Ovary (tissue), 3 donors: ENCODE measurements around the gene ARID2.

ENCODE experiments used
- POLR2A ChIP-seq: fragments of 450-650 bp; IDR thresholded peaks from one replicate; pipeline ENCODE4 v1.6.1; 2017; ENCODE audit warnings: antibody characterized with exemption, mild to moderate bottlenecking, moderate library complexity
- TF ChIP-seq, protein P1 (sequence below), 3 donors: fragments of 450-650 bp in 2 of 3; fragments of 200-600 bp in 1 of 3; IDR thresholded peaks; one replicate each; pipeline versions ENCODE4 v1.5.1 to v1.8.0; 2016 to 2022; ENCODE audit warnings: antibody characterized with exemption in 3 of 3, mild to moderate bottlenecking in 1 of 3
- donor health status: DM: no; HTN: no; CAD: no.

DNA sequence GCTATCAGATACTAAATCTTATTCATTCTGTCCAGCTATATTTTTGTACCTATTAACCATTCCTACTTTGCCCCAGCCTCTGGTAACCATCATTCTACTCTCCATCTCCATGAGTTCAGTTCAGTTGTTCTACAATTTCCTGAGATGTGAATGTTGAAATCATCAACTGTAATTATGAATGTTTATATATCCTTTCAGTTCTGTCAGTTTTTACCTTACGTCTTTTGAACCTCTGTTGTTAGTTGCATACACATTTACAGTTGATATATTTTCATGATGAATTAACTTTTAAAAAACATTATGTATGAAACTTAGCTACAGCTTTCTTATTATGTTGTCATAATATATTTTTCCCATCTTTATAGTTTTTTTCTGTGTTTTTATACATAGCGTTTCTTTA lies 102.1 kb downstream of the ARID2 start:
- TF ChIP-seq, protein P1, sequence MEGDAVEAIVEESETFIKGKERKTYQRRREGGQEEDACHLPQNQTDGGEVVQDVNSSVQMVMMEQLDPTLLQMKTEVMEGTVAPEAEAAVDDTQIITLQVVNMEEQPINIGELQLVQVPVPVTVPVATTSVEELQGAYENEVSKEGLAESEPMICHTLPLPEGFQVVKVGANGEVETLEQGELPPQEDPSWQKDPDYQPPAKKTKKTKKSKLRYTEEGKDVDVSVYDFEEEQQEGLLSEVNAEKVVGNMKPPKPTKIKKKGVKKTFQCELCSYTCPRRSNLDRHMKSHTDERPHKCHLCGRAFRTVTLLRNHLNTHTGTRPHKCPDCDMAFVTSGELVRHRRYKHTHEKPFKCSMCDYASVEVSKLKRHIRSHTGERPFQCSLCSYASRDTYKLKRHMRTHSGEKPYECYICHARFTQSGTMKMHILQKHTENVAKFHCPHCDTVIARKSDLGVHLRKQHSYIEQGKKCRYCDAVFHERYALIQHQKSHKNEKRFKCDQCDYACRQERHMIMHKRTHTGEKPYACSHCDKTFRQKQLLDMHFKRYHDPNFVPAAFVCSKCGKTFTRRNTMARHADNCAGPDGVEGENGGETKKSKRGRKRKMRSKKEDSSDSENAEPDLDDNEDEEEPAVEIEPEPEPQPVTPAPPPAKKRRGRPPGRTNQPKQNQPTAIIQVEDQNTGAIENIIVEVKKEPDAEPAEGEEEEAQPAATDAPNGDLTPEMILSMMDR (IDR thresholded peaks at IDR 0.05): no peak
- no peak for TF ChIP-seq POLR2A
